ENCODE results near the gene CHAC1.

DNA sequence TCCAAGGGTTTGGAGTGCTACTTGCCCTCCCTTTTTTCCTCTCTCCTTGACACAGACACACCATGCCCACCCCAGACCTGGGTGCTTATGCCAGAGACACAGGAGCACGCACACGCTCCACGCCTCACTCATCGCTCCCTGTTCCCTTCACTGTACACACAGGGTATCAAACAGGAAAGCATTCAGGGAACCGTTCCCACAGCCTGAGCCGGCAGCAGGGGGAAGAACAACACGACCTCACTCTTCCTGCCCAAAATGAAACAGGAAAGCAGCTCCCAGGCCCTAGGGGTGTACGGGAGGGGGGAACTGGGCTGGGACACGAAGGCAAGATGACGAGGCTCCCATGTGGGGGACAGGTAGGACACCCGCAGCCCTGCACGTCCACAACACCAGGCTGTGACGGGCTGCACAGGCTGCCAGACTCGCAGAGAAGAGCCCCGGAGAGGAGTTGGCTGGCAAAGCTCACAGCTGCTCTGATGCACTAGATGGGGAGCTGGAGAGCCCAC lies 12.9 kb upstream of the CHAC1 start:
- TF ChIP-seq, protein P1, sequence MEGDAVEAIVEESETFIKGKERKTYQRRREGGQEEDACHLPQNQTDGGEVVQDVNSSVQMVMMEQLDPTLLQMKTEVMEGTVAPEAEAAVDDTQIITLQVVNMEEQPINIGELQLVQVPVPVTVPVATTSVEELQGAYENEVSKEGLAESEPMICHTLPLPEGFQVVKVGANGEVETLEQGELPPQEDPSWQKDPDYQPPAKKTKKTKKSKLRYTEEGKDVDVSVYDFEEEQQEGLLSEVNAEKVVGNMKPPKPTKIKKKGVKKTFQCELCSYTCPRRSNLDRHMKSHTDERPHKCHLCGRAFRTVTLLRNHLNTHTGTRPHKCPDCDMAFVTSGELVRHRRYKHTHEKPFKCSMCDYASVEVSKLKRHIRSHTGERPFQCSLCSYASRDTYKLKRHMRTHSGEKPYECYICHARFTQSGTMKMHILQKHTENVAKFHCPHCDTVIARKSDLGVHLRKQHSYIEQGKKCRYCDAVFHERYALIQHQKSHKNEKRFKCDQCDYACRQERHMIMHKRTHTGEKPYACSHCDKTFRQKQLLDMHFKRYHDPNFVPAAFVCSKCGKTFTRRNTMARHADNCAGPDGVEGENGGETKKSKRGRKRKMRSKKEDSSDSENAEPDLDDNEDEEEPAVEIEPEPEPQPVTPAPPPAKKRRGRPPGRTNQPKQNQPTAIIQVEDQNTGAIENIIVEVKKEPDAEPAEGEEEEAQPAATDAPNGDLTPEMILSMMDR (IDR thresholded peaks at IDR 0.05; ENCODE audit: low read length): no peak
- no peak for TF ChIP-seq EZH2 (optimal IDR thresholded peaks at IDR 0.05; ENCODE audit: low read depth, low read length)
